ENCODE results near the gene SAP130.
A peak's percentile ranks its signal among the peaks of the same experiment; 100 is the strongest.

SAP130 gene

GRCh38 chr2:128027801-128028667, at the start of gene SAP130:
Gene SAP130 (minus strand): TSS chr2:128028059. CDS start chr2:128026292, 1,767 bp downstream.
- TF ChIP-seq CTCF (IDR thresholded peaks at IDR 0.05; ENCODE audit: control insufficient read depth, insufficient read depth, low read depth, low read length, missing control alignments) = no peak
- peak; percentile 61 for DNase-seq (ENCODE audit: low read depth)
- peak within 1 kb of the TSS; percentile 89 for H3K4me3 ChIP-seq (ENCODE audit: control insufficient read depth, low read depth, low read length)

GRCh38 chr2:128076461-128077106, 48.7 kb upstream of the SAP130 start:
- DNase-seq (ENCODE audit: low read depth) = no peak
- TF ChIP-seq CTCF (IDR thresholded peaks at IDR 0.05; ENCODE audit: control insufficient read depth, insufficient read depth, low read depth, low read length, missing control alignments) = no peak
- H3K4me3 ChIP-seq (ENCODE audit: control insufficient read depth, low read depth, low read length) = no peak overlapping the region

- no peak overlapping the region for H3K4me3 ChIP-seq (ENCODE audit: control insufficient read depth, low read depth, low read length)
- no peak for TF ChIP-seq CTCF (IDR thresholded peaks at IDR 0.05; ENCODE audit: control insufficient read depth, insufficient read depth, low read depth, low read length, missing control alignments)
- DNase-seq (ENCODE audit: low read depth) = no peak
Measured at GRCh38 chr2:128073278-128073677, 45.4 kb upstream of the SAP130 start.

GRCh38 chr2:128069769-128070168, 41.9 kb upstream of the SAP130 start:
- TF ChIP-seq CTCF (IDR thresholded peaks at IDR 0.05; ENCODE audit: control insufficient read depth, insufficient read depth, low read depth, low read length, missing control alignments) = no peak
- no peak for DNase-seq (ENCODE audit: low read depth)
- no peak overlapping the region for H3K4me3 ChIP-seq (ENCODE audit: control insufficient read depth, low read depth, low read length)

- no peak for TF ChIP-seq CTCF (IDR thresholded peaks at IDR 0.05; ENCODE audit: control insufficient read depth, insufficient read depth, low read depth, low read length, missing control alignments)
- DNase-seq (ENCODE audit: low read depth) = no peak
- no peak overlapping the region for H3K4me3 ChIP-seq (ENCODE audit: control insufficient read depth, low read depth, low read length)
Measured at GRCh38 chr2:128064353-128064752, 36.5 kb upstream of the SAP130 start.

- no peak overlapping the region for H3K4me3 ChIP-seq (ENCODE audit: control insufficient read depth, low read depth, low read length)
- no peak for DNase-seq (ENCODE audit: low read depth)
- no peak for TF ChIP-seq CTCF (IDR thresholded peaks at IDR 0.05; ENCODE audit: control insufficient read depth, insufficient read depth, low read depth, low read length, missing control alignments)
Measured at GRCh38 chr2:128062571-128062970, 34.7 kb upstream of the SAP130 start.

Measured in AG09309 (cell line).